Tibial nerve (tissue), 4 donors: Measurements from ENCODE around the gene ZNF311. TPM values are rescaled to one million over a fixed set of nuclear protein-coding genes. Genes with fewer than 3 reads are reported as not detected.

Experiments used
- DNase-seq, 2 donors: peaks; one replicate each; pipeline ENCODE4 v3.0.0-alpha.2; 2019; ENCODE audit warnings: low spot score in 2 of 2
- H3K27ac ChIP-seq, 4 donors: fragments of 200-600 bp; sonication (generic) in 3 of 4; one replicate each; pipeline ENCODE4 v1.5.1; 2017 to 2019; ENCODE audit warnings: mild to moderate bottlenecking in 1 of 4
- H3K27me3 ChIP-seq, 2 donors: fragments of 200-600 bp; sonication (generic) in 1 of 2; one replicate each; pipeline versions ENCODE4 v1.5.1 to v1.6.0; 2017 to 2019
- H3K36me3 ChIP-seq, 3 donors: fragments of 200-600 bp; sonication (generic); one replicate each; pipeline ENCODE4 v1.5.1; 2018 to 2019
- H3K4me1 ChIP-seq, 4 donors: fragments of 200-600 bp; sonication (generic) in 3 of 4; one replicate each; pipeline ENCODE4 v1.5.1; 2017 to 2019
- H3K4me3 ChIP-seq, 4 donors: fragments of 200-600 bp; sonication (generic) in 3 of 4; one replicate each; pipeline ENCODE4 v1.5.1; 2017 to 2019; ENCODE audit warnings: mild to moderate bottlenecking in 1 of 4, moderate library complexity in 1 of 4
- H3K9me3 ChIP-seq, 4 donors: fragments of 200-600 bp; sonication (generic) in 3 of 4; one replicate each; pipeline ENCODE4 v1.5.1; 2017 to 2019
- EP300 ChIP-seq, 2 donors: sonication (generic); formaldehyde crosslinking; IDR thresholded peaks; one replicate each; pipeline ENCODE4 v1.6.1; 2017; ENCODE audit warnings: antibody characterized with exemption in 2 of 2, mild to moderate bottlenecking in 1 of 2
- POLR2A ChIP-seq, 2 donors: fragments of 450-650 bp; IDR thresholded peaks; one replicate each; pipeline ENCODE4 v1.6.1; 2017; ENCODE audit warnings: antibody characterized with exemption in 2 of 2, mild to moderate bottlenecking in 2 of 2, moderate library complexity in 2 of 2
- WGBS, 2 donors: methylation state at CpG; one replicate each; pipeline ENCODE4 v1.1.5; 2018; 5-methylcytosine and 5-hydroxymethylcytosine counted together
- small RNA-seq: library from RNA; depleted of rRNA; stranded (forward); fragments of <200 nt; gene quantifications from one replicate; pipeline ENCODE3, GENCODE V24; 2016
- total RNA-seq, 4 donors: library from RNA; depleted of rRNA; stranded (reverse); fragments of >200 nt; gene quantifications; one replicate each; pipeline ENCODE4 v1.1.0, GENCODE V29; 2016
- TF ChIP-seq, protein P1 (sequence below), 5 experiments: fragments of 200-600 bp in 3 of 5; fragments of 450-650 bp in 2 of 5; sonication (generic) in 3 of 5; IDR thresholded peaks; one replicate each; pipeline ENCODE4 v1.5.1; 2016 to 2019; ENCODE audit warnings: antibody characterized with exemption in 5 of 5, mild to moderate bottlenecking in 3 of 5, moderate library complexity in 2 of 5

ZNF311 gene
- total RNA-seq, 4 donors from 2014 or later, result 0.84 to 3.7 (median 1.6) TPM

DNA sequence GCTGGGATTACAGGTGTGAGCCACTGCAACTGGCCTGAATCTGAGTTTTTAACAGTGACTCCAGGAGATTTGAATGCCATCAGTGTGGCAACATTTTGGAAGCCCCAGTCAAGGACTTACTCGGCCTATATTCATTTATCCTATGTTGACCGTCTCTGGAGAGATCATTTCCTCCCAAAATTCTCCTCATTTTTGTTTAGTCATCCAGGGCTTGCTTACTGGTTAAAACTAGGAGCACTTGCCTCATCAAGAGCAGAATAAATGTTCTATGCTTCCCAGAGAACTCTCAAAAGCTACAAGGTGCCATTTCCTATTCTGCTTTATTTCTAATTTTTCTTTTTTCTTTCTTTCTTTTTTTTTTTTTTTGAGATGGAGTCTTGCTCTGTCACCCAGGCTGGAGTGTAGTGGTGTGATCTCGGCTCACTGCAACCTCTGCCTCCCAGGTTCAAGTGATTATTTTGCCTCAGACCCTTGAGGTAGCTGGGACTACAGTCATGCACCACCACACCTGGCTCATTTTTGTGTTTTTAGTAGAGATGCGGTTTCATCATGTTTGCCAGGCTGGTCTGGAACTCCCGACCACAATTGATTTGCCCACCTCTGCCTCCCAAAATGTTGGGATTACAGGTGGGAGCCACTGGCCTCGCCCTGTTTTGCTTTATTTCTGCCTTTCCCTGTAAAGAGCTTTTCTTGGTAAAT lies 57.9 kb downstream of the ZNF311 start:
- Histone ChIP-seq H3K27me3 (no peaks in the 10 kb centered on the region), H3K9me3 (no peaks in the 10 kb centered on the region), H3K4me3 (no peak overlapping the region), H3K4me1 (peaks cover 0 to 19% (median 7%) of the 10 kb centered on the region in 4 donors), H3K36me3 (no peaks in the 10 kb centered on the region), H3K27ac (no peak overlapping the region)
- WGBS, 2 donors, result 80 to 82% methylated on average over 6 of the region's 6 CpGs
- TF ChIP-seq, protein P1, sequence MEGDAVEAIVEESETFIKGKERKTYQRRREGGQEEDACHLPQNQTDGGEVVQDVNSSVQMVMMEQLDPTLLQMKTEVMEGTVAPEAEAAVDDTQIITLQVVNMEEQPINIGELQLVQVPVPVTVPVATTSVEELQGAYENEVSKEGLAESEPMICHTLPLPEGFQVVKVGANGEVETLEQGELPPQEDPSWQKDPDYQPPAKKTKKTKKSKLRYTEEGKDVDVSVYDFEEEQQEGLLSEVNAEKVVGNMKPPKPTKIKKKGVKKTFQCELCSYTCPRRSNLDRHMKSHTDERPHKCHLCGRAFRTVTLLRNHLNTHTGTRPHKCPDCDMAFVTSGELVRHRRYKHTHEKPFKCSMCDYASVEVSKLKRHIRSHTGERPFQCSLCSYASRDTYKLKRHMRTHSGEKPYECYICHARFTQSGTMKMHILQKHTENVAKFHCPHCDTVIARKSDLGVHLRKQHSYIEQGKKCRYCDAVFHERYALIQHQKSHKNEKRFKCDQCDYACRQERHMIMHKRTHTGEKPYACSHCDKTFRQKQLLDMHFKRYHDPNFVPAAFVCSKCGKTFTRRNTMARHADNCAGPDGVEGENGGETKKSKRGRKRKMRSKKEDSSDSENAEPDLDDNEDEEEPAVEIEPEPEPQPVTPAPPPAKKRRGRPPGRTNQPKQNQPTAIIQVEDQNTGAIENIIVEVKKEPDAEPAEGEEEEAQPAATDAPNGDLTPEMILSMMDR (IDR thresholded peaks at IDR 0.05), result no peak
- TF ChIP-seq POLR2A (IDR thresholded peaks at IDR 0.05) (no peak), EP300 (IDR thresholded peaks at IDR 0.05) (no peak)
- no peak for DNase-seq

DNA sequence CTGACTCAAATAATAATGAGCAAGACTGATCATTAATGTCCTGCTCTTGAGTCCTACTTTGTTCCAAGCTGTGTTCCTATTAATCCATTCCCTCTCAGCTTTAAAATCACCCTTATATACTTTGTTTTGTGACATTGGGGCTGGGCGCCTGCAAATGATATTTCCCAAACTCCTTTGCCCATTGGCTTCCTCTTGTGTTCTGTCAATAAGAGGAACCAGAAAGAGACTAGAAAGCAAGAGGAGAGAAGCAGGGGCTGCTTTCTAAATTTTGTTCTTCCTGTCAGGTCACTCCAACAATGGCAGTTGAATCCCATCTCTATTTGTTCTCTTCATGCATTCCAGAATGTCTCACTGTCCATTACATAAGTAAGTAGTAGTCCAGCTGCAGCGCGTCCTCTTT lies 59.8 kb downstream of the ZNF311 start:
- peaks cover 0 to 26% (median 11%) of the 10 kb centered on the region in 4 donors for H3K4me1 ChIP-seq
- DNase-seq, result no peak
- H3K27ac ChIP-seq, result no peak overlapping the region
- no peaks in the 10 kb centered on the region for H3K27me3 ChIP-seq
- 82 to 89% methylated on average over 3 of the region's 3 CpGs for whole genome bisulfite sequencing, 2 donors
- no peaks in the 10 kb centered on the region for H3K36me3 ChIP-seq
- no peak for TF ChIP-seq EP300 (IDR thresholded peaks at IDR 0.05)
- H3K9me3 ChIP-seq, result no peaks in the 10 kb centered on the region
- H3K4me3 ChIP-seq, result no peak overlapping the region

Small RNAs within 50 kb of the gene (small RNA-seq; reads per million reads assigned to genes)
- gene RN7SL471P, result 0.28 reads per million

Other genes with a start within 250 kb of the ZNF311 start
- gene TRIM27, start 81.3 kb downstream of the ZNF311 start, total RNA-seq, result 10 to 100 TPM; 57.5 to 90.9 (median 72.4) TPM
- gene OR2W1, start 39.9 kb upstream of the ZNF311 start, total RNA-seq, result not detected
- not detected for gene OR2B3, start 82.0 kb upstream of the ZNF311 start, total RNA-seq
- not detected for gene OR2J1, start 94.2 kb upstream of the ZNF311 start, total RNA-seq
- gene OR2J3, start 102.7 kb upstream of the ZNF311 start, total RNA-seq, result not detected
- gene OR2J2, start 165.6 kb upstream of the ZNF311 start, total RNA-seq, result not detected